Measurements from ENCODE around the gene SRL.
"Not testable (repeated sequence)": the region's sequence is repeated elsewhere in the genome, so short reads cannot be mapped to it uniquely, and the experiment has no call there.

DNA sequence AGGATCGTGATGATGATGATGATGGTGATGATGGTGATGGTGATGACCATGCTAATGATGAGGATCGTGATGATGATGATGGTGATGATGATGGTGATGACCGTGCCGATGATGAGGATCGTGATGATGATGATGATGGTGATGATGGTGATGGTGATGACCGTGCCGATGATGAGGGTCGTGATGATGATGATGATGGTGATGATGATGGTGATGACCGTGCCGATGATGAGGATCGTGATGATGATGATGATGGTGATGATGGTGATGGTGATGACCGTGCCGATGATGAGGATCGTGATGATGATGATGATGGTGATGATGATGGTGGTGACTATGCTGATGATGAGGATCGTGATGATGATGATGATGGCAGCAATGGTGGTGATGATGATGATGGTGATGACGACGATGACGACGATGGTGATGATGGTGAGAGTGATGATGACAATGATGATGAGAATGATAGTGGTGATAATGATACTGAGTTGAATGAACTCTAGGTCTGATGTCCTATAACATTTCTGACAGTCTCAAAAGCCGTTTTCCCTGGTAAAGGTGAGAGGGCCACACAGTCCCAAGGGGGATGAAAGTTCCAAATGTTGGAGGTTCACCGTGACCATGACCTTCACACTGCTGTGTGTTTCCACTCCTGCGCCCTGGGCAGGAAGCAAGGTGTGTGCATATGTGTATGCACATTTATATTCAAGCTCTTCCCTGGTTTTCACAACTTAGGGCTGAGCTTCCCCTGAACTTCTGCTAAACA is 30.3 kb downstream of the SRL start:
- not testable (repeated sequence) for TF ChIP-seq POLR2A (IDR thresholded peaks at IDR 0.05; ENCODE audit: extremely low read depth, insufficient read length)
- TF ChIP-seq, protein P1, sequence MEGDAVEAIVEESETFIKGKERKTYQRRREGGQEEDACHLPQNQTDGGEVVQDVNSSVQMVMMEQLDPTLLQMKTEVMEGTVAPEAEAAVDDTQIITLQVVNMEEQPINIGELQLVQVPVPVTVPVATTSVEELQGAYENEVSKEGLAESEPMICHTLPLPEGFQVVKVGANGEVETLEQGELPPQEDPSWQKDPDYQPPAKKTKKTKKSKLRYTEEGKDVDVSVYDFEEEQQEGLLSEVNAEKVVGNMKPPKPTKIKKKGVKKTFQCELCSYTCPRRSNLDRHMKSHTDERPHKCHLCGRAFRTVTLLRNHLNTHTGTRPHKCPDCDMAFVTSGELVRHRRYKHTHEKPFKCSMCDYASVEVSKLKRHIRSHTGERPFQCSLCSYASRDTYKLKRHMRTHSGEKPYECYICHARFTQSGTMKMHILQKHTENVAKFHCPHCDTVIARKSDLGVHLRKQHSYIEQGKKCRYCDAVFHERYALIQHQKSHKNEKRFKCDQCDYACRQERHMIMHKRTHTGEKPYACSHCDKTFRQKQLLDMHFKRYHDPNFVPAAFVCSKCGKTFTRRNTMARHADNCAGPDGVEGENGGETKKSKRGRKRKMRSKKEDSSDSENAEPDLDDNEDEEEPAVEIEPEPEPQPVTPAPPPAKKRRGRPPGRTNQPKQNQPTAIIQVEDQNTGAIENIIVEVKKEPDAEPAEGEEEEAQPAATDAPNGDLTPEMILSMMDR (IDR thresholded peaks at IDR 0.05; ENCODE audit: low read depth, low read length), result not testable (repeated sequence)

All from NB4 (cell line).